Fibroblast of skin of right biceps (primary cell): ENCODE measurements around the gene GJA3.

Experiments used
- DNase-seq: peaks from one replicate; pipeline ENCODE4 v3.0.0-alpha.2; 2013

The GJA3 gene

GRCh38 chr13:20127262-20127561 lies 33.6 kb downstream of the GJA3 start:
- peak; percentile 23 for DNase-seq

- DNase-seq = no peak
These were observed 34.2 kb downstream of the GJA3 start for GRCh38 chr13:20126541-20127261.

- DNase-seq = no peak
These were observed 35.1 kb downstream of the GJA3 start for GRCh38 chr13:20125783-20126165.

- peak; percentile 73 for DNase-seq
These were observed 35.6 kb downstream of the GJA3 start for GRCh38 chr13:20125129-20125782.

- peak; percentile 49 for DNase-seq
These were observed 36.5 kb downstream of the GJA3 start for GRCh38 chr13:20124303-20124702.

- no peak for DNase-seq
These were observed 39.7 kb downstream of the GJA3 start for GRCh38 chr13:20121159-20121525.

GRCh38 chr13:20119960-20120359 lies 40.9 kb downstream of the GJA3 start:
- DNase-seq = no peak

- DNase-seq = peak; percentile 56
These were observed 42.3 kb downstream of the GJA3 start for GRCh38 chr13:20118268-20119140.

- no peak for DNase-seq
These were observed 44.6 kb downstream of the GJA3 start for GRCh38 chr13:20116213-20116612.

- DNase-seq = no peak
These were observed 46.7 kb downstream of the GJA3 start for GRCh38 chr13:20114066-20114610.

GRCh38 chr13:20109037-20109436 lies 51.8 kb downstream of the GJA3 start:
- no peak for DNase-seq

GRCh38 chr13:20106742-20107141 lies 54.1 kb downstream of the GJA3 start:
- DNase-seq = no peak

- DNase-seq = no peak
These were observed 55.6 kb downstream of the GJA3 start for GRCh38 chr13:20105161-20105689.

- DNase-seq = no peak
These were observed 58.2 kb downstream of the GJA3 start for GRCh38 chr13:20102525-20103180.

- no peak for DNase-seq
These were observed 59.2 kb downstream of the GJA3 start for GRCh38 chr13:20101467-20102316.

GRCh38 chr13:20099319-20099718 lies 61.5 kb downstream of the GJA3 start:
- DNase-seq = no peak

- DNase-seq = no peak
These were observed 66.9 kb downstream of the GJA3 start for GRCh38 chr13:20093951-20094350.

- no peak for DNase-seq
These were observed 70.5 kb downstream of the GJA3 start for GRCh38 chr13:20090349-20090748.
